IMR-90 (cell line): Measurements from ENCODE around the gene TEX53. TPM values are rescaled to one million over a fixed set of nuclear protein-coding genes. Genes with fewer than 3 reads are reported as not detected.

Experiments used
- ATAC-seq: fragments of 200-7000 bp; cut with Tn5 transposase; 2 replicates; pipeline ENCODE4 v1.9.1; 2020; ENCODE audit warnings: low read depth, mild to moderate bottlenecking, moderate library complexity
- BruUV-seq: library from RNA; stranded (reverse); fragments of 400-500 nt; replicated peaks from 2 replicates; lab custom pipeline; 2021; lab: Mats Ljungman, UMichigan
- CTCF ChIA-PET: fragments of 300-600 bp; formaldehyde crosslinking; extraction: SDS; loops from one replicate; lab custom pipeline; 2021; ENCODE audit warnings: antibody characterized with exemption; lab: Yijun Ruan, JAX
- POLR2A ChIA-PET: fragments of 300-600 bp; sonication (Branson Sonifier 250); formaldehyde crosslinking; loops from one replicate; lab custom pipeline; 2022; ENCODE audit warnings: antibody characterized with exemption; ENCODE audit not compliant: unreplicated experiment; lab: Charles Lee
- DNase-seq: peaks from one replicate; pipeline ENCODE4 v3.0.0; 2013
- H2AFZ ChIP-seq: replicated peaks from 2 replicates; pipeline ENCODE3; 2013; ENCODE audit warnings: low read length, mild to moderate bottlenecking; ENCODE audit not compliant: poor library complexity
- H2AK5ac ChIP-seq: 2 replicates; pipeline ENCODE4 v1.6.1; 2013; ENCODE audit warnings: low read depth, low read length, inconsistent platforms
- H2AK9ac ChIP-seq: replicated peaks from 2 replicates; pipeline ENCODE3; 2013; ENCODE audit warnings: mild to moderate bottlenecking, low read depth, low read length, moderate library complexity; ENCODE audit not compliant: poor library complexity
- H2BK120ac ChIP-seq: 2 replicates; pipeline ENCODE4 v1.6.1; 2013; ENCODE audit warnings: low read depth, low read length, inconsistent platforms
- H2BK15ac ChIP-seq: 3 replicates; pipeline ENCODE4 v1.6.1; 2013; ENCODE audit warnings: low read depth, low read length, inconsistent platforms
- H2BK20ac ChIP-seq: 2 replicates; pipeline ENCODE4 v1.6.1; 2013; ENCODE audit warnings: low read depth, mild to moderate bottlenecking, inconsistent platforms, low read length, moderate library complexity
- H2BK5ac ChIP-seq: 2 replicates; pipeline ENCODE4 v1.6.1; 2013; ENCODE audit warnings: mild to moderate bottlenecking, low read depth, low read length, inconsistent platforms; ENCODE audit not compliant: poor library complexity, severe bottlenecking
- H3K14ac ChIP-seq: replicated peaks from 2 replicates; pipeline ENCODE4 v1.6.1; 2013; ENCODE audit warnings: low read depth, low read length, inconsistent platforms
- H3K18ac ChIP-seq: 2 replicates; pipeline ENCODE4 v1.6.1; 2013; ENCODE audit warnings: low read depth, low read length, control low read depth
- H3K23ac ChIP-seq: 2 replicates; pipeline ENCODE4 v1.6.1; 2013; ENCODE audit warnings: low read depth, low read length, inconsistent platforms
- H3K27ac ChIP-seq: 2 replicates; pipeline ENCODE4 v1.5.1; 2013; ENCODE audit warnings: mild to moderate bottlenecking, control low read depth, low read length; ENCODE audit not compliant: insufficient read depth
- H3K27me3 ChIP-seq: 2 replicates; pipeline ENCODE4 v1.6.1; 2013; ENCODE audit warnings: low read length; ENCODE audit not compliant: control insufficient read depth, insufficient read depth
- H3K36me3 ChIP-seq: 2 replicates; pipeline ENCODE4 v1.6.1; 2013; ENCODE audit warnings: low read length, mixed read lengths; ENCODE audit not compliant: control insufficient read depth, insufficient read depth
- H3K4ac ChIP-seq: 2 replicates; pipeline ENCODE4 v1.6.1; 2013; ENCODE audit warnings: low read depth, low read length, inconsistent platforms
- H3K4me1 ChIP-seq: 2 replicates; pipeline ENCODE4 v1.6.1; 2013; ENCODE audit warnings: low read length, mixed read lengths; ENCODE audit not compliant: control insufficient read depth, insufficient read depth
- H3K4me2 ChIP-seq: 2 replicates; pipeline ENCODE4 v1.6.1; 2013; ENCODE audit warnings: low read depth, mild to moderate bottlenecking, control low read depth, low read length, moderate library complexity
- H3K4me3 ChIP-seq: 2 replicates; pipeline ENCODE4 v1.5.1; 2013; ENCODE audit warnings: low read depth, mild to moderate bottlenecking, control low read depth, low read length, moderate library complexity; ENCODE audit not compliant: insufficient read depth
- H3K56ac ChIP-seq: 2 replicates; pipeline ENCODE4 v1.6.1; 2013; ENCODE audit warnings: low read length, inconsistent platforms; ENCODE audit not compliant: insufficient read depth; ENCODE audit errors: extremely low read depth
- H3K79me1 ChIP-seq, 2 experiments: 2 replicates each; pipeline ENCODE4 v1.6.1; 2013; ENCODE audit warnings: low read length in 2 of 2, inconsistent platforms in 1 of 2, low read depth in 1 of 2
- H3K9ac ChIP-seq: 2 replicates; pipeline ENCODE4 v1.6.1; 2013; ENCODE audit warnings: low read depth, low read length, control low read depth
- H3K9me1 ChIP-seq: 2 replicates; pipeline ENCODE4 v1.6.1; 2013; ENCODE audit warnings: low read length, inconsistent platforms; ENCODE audit not compliant: insufficient read depth
- H3K9me3 ChIP-seq: 2 replicates; pipeline ENCODE4 v1.6.1; 2013; ENCODE audit warnings: low read length; ENCODE audit not compliant: control insufficient read depth, insufficient read depth
- H4K20me1 ChIP-seq: 2 replicates; pipeline ENCODE4 v1.6.1; 2013; ENCODE audit warnings: low read length, inconsistent platforms; ENCODE audit not compliant: insufficient read depth
- H4K5ac ChIP-seq: 2 replicates; pipeline ENCODE4 v1.6.1; 2013; ENCODE audit warnings: mild to moderate bottlenecking, low read depth, low read length, control low read depth
- H4K8ac ChIP-seq, 2 experiments: 2 replicates each; pipeline ENCODE4 v1.6.1; 2013; ENCODE audit warnings: low read depth in 2 of 2, low read length in 2 of 2, control low read depth in 1 of 2, inconsistent platforms in 1 of 2
- H4K91ac ChIP-seq: 2 replicates; pipeline ENCODE4 v1.6.1; 2013; ENCODE audit warnings: low read depth, low read length, inconsistent platforms; ENCODE audit not compliant: insufficient read depth
- ELK1 ChIP-seq: fragments of 150-350 bp; IDR thresholded peaks from 2 replicates; pipeline ENCODE4 v1.6.1; 2016; ENCODE audit warnings: low read depth, mild to moderate bottlenecking, low read length, moderate library complexity, borderline replicate concordance
- RAD21 ChIP-seq: IDR thresholded peaks from 2 replicates; pipeline ENCODE4 v1.6.1; 2012; ENCODE audit warnings: low read length, improper control_type of control experiment
- RFX5 ChIP-seq: IDR thresholded peaks from 2 replicates; pipeline ENCODE4 v1.8.0; 2012; ENCODE audit warnings: low read depth, mild to moderate bottlenecking, low read length, moderate library complexity
- WGBS, 2 experiments: methylation state at CpG; one replicate each; pipeline versions ENCODE4 v1.1.5 to v1.1.7; 2013; ENCODE audit warnings: missing lambda C conversion rate in 2 of 2; ENCODE audit not compliant: insufficient read length in 1 of 2; ENCODE audit errors: extremely low coverage in 2 of 2; 5-methylcytosine and 5-hydroxymethylcytosine counted together
- dilution Hi-C: fragments of 300-500 bp; cut with HindIII; formaldehyde crosslinking; loops from one replicate; pipeline ENCODE4 v1.14.3; 2018; ENCODE audit warnings: low sequenced_read_pairs; ENCODE audit not compliant: unreplicated experiment
- in situ Hi-C: fragments of 300-500 bp; cut with MboI; formaldehyde crosslinking; loops from 3 replicates; pipeline ENCODE4 v1.14.3; 2019; ENCODE audit warnings: low sequenced_read_pairs, inconsistent platforms, mixed read lengths
- intact Hi-C: fragments of 100-400 bp; cut with micrococcal nuclease; formaldehyde crosslinking; loops from 2 replicates; pipeline ENCODE4 v1.10.0; 2022
- polyA plus RNA-seq, 3 experiments: library from polyadenylated mRNA; depleted of rRNA; stranded (reverse); fragments of >200 nt; gene quantifications; 2 replicates each; pipeline ENCODE4 v1.2.3, GENCODE V29; 2012; ENCODE audit warnings: low replicate concordance in 1 of 3
- total RNA-seq: library from RNA; depleted of rRNA; stranded (reverse); fragments of >200 nt; gene quantifications from 2 replicates; pipeline ENCODE4 v1.2.3, GENCODE V29; 2012

Gene TEX53
- total and polyA plus RNA-seq, 2 of the 4 experiments (the other 2 are of a cell fraction): not detected

- intact Hi-C loops (loop anchor here (5.0 kb wide), 1 partner anchor 858 kb away; no protein-coding TSS in a partner anchor), dilution Hi-C loops (no loop called here), in situ Hi-C loops (loop anchor here (5.0 kb wide), 1 partner anchor 73 kb away; no protein-coding TSS in a partner anchor)
- Histone ChIP-seq H3K56ac (no peak overlapping the region), H2BK15ac (no peak overlapping the region), H4K5ac (no peak overlapping the region), H4K91ac (no peak overlapping the region), H3K9me3 (no peaks in the 10 kb centered on the region), H2BK120ac (no peak overlapping the region), H2AK5ac (no peak overlapping the region), H2AK9ac (no peak overlapping the region), H3K4me1 (no peaks in the 10 kb centered on the region), H3K4ac (no peak overlapping the region), H3K4me3 (no peak overlapping the region), H3K9me1 (no peaks in the 10 kb centered on the region), H3K27ac (no peak overlapping the region), H2BK20ac (no peak overlapping the region), H3K14ac (no peak overlapping the region), H2BK5ac (no peak overlapping the region), H3K36me3 (no peaks in the 10 kb centered on the region), H3K27me3 (peaks cover 30% of the 10 kb centered on the region), H2AFZ (no peak overlapping the region), H3K23ac (no peak overlapping the region), H3K79me1 (no peaks in the 10 kb centered on the region), H4K20me1 (no peaks in the 10 kb centered on the region), H4K8ac (no peak overlapping the region), H3K9ac (no peak overlapping the region), H3K4me2 (no peak overlapping the region), H3K18ac (no peak overlapping the region)
- CTCF ChIA-PET: interaction anchor here (1.0 to 1.9 kb wide), 3 partner anchors 11 to 242 kb away, joined by 3 to 5 read pairs (median 3); no protein-coding TSS in a partner anchor
- WGBS, 2 experiments: no CpG with 5 or more reads among the region's 3 CpGs
- TF ChIP-seq RFX5 (no peak), ELK1 (no peak), RAD21 (no peak)
- no TSS peak for BruUV-seq
- no peak for ATAC-seq
- DNase-seq: no peak
- POLR2A ChIA-PET: no interaction called here
These were observed 6.6 kb upstream of the TEX53 start for GRCh38 chr9:114664181-114664580.
